Tibial nerve (tissue), 4 donors: Measurements from ENCODE around the gene ZNF69. TPM values are rescaled to one million over a fixed set of nuclear protein-coding genes. Genes with fewer than 3 reads are reported as not detected.
"Not testable (repeated sequence)": the region's sequence is repeated elsewhere in the genome, so short reads cannot be mapped to it uniquely, and the experiment has no call there.

Experiments used
- DNase-seq, 2 donors: peaks; one replicate each; pipeline ENCODE4 v3.0.0-alpha.2; 2019; ENCODE audit warnings: low spot score in 2 of 2
- H3K27ac ChIP-seq, 4 donors: fragments of 200-600 bp; sonication (generic) in 3 of 4; one replicate each; pipeline ENCODE4 v1.5.1; 2017 to 2019; ENCODE audit warnings: mild to moderate bottlenecking in 1 of 4
- H3K27me3 ChIP-seq, 2 donors: fragments of 200-600 bp; sonication (generic) in 1 of 2; one replicate each; pipeline versions ENCODE4 v1.5.1 to v1.6.0; 2017 to 2019
- H3K36me3 ChIP-seq, 3 donors: fragments of 200-600 bp; sonication (generic); one replicate each; pipeline ENCODE4 v1.5.1; 2018 to 2019
- H3K4me1 ChIP-seq, 4 donors: fragments of 200-600 bp; sonication (generic) in 3 of 4; one replicate each; pipeline ENCODE4 v1.5.1; 2017 to 2019
- H3K4me3 ChIP-seq, 4 donors: fragments of 200-600 bp; sonication (generic) in 3 of 4; one replicate each; pipeline ENCODE4 v1.5.1; 2017 to 2019; ENCODE audit warnings: mild to moderate bottlenecking in 1 of 4, moderate library complexity in 1 of 4
- H3K9me3 ChIP-seq, 4 donors: fragments of 200-600 bp; sonication (generic) in 3 of 4; one replicate each; pipeline ENCODE4 v1.5.1; 2017 to 2019
- CTCF ChIP-seq, 5 experiments: fragments of 200-600 bp in 3 of 5; fragments of 450-650 bp in 2 of 5; sonication (generic) in 3 of 5; IDR thresholded peaks; one replicate each; pipeline ENCODE4 v1.5.1; 2016 to 2019; ENCODE audit warnings: antibody characterized with exemption in 5 of 5, mild to moderate bottlenecking in 3 of 5, moderate library complexity in 2 of 5
- EP300 ChIP-seq, 2 donors: sonication (generic); formaldehyde crosslinking; IDR thresholded peaks; one replicate each; pipeline ENCODE4 v1.6.1; 2017; ENCODE audit warnings: antibody characterized with exemption in 2 of 2, mild to moderate bottlenecking in 1 of 2
- POLR2A ChIP-seq, 2 donors: fragments of 450-650 bp; IDR thresholded peaks; one replicate each; pipeline ENCODE4 v1.6.1; 2017; ENCODE audit warnings: antibody characterized with exemption in 2 of 2, mild to moderate bottlenecking in 2 of 2, moderate library complexity in 2 of 2
- WGBS, 2 donors: methylation state at CpG; one replicate each; pipeline ENCODE4 v1.1.5; 2018; 5-methylcytosine and 5-hydroxymethylcytosine counted together
- total RNA-seq, 4 donors: library from RNA; depleted of rRNA; stranded (reverse); fragments of >200 nt; gene quantifications; one replicate each; pipeline ENCODE4 v1.1.0, GENCODE V29; 2016

Gene ZNF69
- total RNA-seq, 4 donors from 2014 or later: 9.8 to 10.2 (median 9.9) TPM

DNA sequence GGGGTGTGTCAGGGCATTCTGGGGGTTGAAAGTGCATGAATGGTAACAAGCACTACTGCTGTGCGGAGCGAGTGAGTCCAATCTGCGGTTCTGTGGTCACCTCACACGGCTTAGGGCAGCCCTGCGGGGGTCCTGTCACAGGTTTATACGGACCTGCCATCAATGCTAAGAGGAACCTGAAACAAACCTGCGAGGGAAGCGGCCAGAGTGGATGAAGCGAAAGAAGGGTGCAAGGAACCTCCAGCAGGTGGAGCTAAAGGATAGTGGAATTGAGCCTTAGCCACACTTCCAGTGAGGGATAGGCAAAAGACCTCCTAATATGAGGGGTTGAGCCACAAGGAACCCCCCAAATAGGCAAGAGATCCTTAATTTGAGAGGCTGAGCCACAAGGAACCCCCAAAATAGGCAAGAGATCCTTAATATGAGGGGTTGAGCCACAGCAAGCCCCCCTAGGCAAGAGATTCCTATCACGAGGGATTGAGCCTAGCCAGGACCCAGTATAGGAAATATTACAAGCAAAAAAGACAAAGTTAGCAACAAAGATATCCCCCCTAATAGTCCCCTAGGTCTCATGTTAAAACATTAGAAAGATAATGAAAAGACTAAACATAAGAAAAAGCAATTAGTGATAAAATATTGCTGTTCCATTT, 6.3 kb upstream of the ZNF69 start:
- no peaks in the 10 kb centered on the region for H3K36me3 ChIP-seq
- no peaks in the 10 kb centered on the region for H3K4me1 ChIP-seq
- WGBS, 2 donors: 12 to 16% methylated on average over 10 of the region's 10 CpGs
- DNase-seq: peak in 1 of 2 donors; percentile 67
- TF ChIP-seq CTCF (IDR thresholded peaks at IDR 0.05) (peak; percentile 50 to 80 (median 63)), POLR2A (IDR thresholded peaks at IDR 0.05) (no peak), EP300 (IDR thresholded peaks at IDR 0.05) (no peak)
- peaks cover 0 to 10% (median 0%) of the 10 kb centered on the region in 4 donors for H3K9me3 ChIP-seq
- H3K27me3 ChIP-seq: no peaks in the 10 kb centered on the region
- no peak overlapping the region for H3K4me3 ChIP-seq
- no peak overlapping the region for H3K27ac ChIP-seq

GRCh38 chr19:11882606-11883005, 5.0 kb upstream of the ZNF69 start:
- WGBS, 2 donors: 70 to 71% methylated on average over 2 of the region's 2 CpGs
- no peak overlapping the region for H3K4me3 ChIP-seq
- TF ChIP-seq POLR2A (IDR thresholded peaks at IDR 0.05): no peak
- TF ChIP-seq EP300 (IDR thresholded peaks at IDR 0.05): no peak
- TF ChIP-seq CTCF (IDR thresholded peaks at IDR 0.05): no peak
- H3K27ac ChIP-seq: no peak overlapping the region
- H3K4me1 ChIP-seq: peaks cover 0 to 6% (median 2%) of the 10 kb centered on the region in 4 donors
- H3K36me3 ChIP-seq: no peaks in the 10 kb centered on the region
- H3K9me3 ChIP-seq: peaks cover 0 to 10% (median 0%) of the 10 kb centered on the region in 4 donors
- DNase-seq: no peak
- H3K27me3 ChIP-seq: no peaks in the 10 kb centered on the region

GRCh38 chr19:11887234-11887610, 360 bp upstream of the ZNF69 start:
- H3K36me3 ChIP-seq: no peaks in the 10 kb centered on the region
- no peak for DNase-seq
- peak overlapping the region; percentile 50 to 76 (median 68) for H3K4me3 ChIP-seq
- H3K27me3 ChIP-seq: no peaks in the 10 kb centered on the region
- no peak for TF ChIP-seq EP300 (IDR thresholded peaks at IDR 0.05)
- no peak for TF ChIP-seq CTCF (IDR thresholded peaks at IDR 0.05)
- no peak for TF ChIP-seq POLR2A (IDR thresholded peaks at IDR 0.05)
- 10 to 19% methylated on average over 7 of the region's 7 CpGs for WGBS, 2 donors
- H3K27ac ChIP-seq: peak overlapping the region in 3 of 4 donors; percentile 65 to 91 (median 83)
- no peaks in the 10 kb centered on the region for H3K9me3 ChIP-seq
- H3K4me1 ChIP-seq: peaks cover 0 to 19% (median 5%) of the 10 kb centered on the region in 4 donors

- H3K36me3 ChIP-seq: peaks cover 0 to 10% (median 0%) of the 10 kb centered on the region in 3 donors
- WGBS, 2 donors: 53 to 55% methylated on average over 6 of the region's 6 CpGs
- H3K4me3 ChIP-seq, DNase-seq, H3K27ac ChIP-seq, H3K27me3 ChIP-seq, H3K9me3 ChIP-seq: not testable (repeated sequence)
- peaks cover 0 to 19% (median 5%) of the 10 kb centered on the region in 4 donors for H3K4me1 ChIP-seq
Measured at GRCh38 chr19:11889901-11890300, 2.3 kb downstream of the ZNF69 start.

DNA sequence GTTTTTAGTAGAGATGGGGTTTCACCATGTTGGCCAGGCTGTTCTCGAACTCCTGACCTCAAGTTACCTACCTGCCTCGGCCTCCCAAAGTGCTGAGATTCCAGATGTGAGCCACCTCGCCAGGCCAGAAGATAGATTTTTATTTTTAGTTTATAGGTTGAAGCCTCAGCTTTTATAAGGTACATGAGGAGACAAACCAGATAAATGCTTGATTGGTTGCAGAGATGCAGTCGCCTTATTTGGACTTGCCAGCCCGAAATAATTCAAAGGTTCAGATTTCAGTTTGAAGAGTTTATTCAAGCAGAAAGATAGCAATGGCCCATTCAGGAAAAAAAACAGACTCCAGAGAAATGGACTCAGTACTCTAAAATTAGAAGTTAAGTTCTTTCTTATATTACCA, 3.1 kb downstream of the ZNF69 start:
- no peak overlapping the region for H3K4me3 ChIP-seq
- peaks cover 0 to 19% (median 5%) of the 10 kb centered on the region in 4 donors for H3K4me1 ChIP-seq
- DNase-seq: no peak
- H3K27ac ChIP-seq: no peak overlapping the region
- 88 to 90% methylated on average over 5 of the region's 5 CpGs for WGBS, 2 donors
- H3K9me3 ChIP-seq: no peaks in the 10 kb centered on the region
- H3K36me3 ChIP-seq: peaks cover 0 to 10% (median 0%) of the 10 kb centered on the region in 3 donors
- TF ChIP-seq POLR2A (IDR thresholded peaks at IDR 0.05) (no peak), EP300 (IDR thresholded peaks at IDR 0.05) (no peak), CTCF (IDR thresholded peaks at IDR 0.05) (no peak)
- no peaks in the 10 kb centered on the region for H3K27me3 ChIP-seq
